ENCODE measurements around the gene TJP3.

Gene TJP3

DNA sequence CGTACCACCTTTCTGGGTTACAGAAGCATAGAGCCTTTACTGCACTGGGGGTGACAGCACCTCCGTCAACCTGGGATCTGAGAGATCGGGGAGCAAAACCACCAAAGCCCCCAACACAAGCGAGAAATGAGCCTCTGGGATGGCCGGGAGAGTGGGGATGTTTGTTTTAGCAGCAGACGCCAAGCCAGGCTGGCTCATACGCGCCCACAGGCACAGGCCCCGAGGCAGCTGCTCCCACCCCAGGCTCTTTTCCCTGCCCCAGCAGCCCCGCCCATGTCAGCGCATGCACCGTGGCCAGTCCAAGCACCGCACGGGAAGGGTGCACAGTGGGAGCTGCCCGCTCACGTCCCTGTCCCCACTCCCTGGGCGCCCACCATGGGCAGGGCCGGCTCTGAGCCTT, 16.5 kb upstream of the TJP3 start:
- DNase-seq (ENCODE audit: low read depth in 3 of 3): no peak

DNA sequence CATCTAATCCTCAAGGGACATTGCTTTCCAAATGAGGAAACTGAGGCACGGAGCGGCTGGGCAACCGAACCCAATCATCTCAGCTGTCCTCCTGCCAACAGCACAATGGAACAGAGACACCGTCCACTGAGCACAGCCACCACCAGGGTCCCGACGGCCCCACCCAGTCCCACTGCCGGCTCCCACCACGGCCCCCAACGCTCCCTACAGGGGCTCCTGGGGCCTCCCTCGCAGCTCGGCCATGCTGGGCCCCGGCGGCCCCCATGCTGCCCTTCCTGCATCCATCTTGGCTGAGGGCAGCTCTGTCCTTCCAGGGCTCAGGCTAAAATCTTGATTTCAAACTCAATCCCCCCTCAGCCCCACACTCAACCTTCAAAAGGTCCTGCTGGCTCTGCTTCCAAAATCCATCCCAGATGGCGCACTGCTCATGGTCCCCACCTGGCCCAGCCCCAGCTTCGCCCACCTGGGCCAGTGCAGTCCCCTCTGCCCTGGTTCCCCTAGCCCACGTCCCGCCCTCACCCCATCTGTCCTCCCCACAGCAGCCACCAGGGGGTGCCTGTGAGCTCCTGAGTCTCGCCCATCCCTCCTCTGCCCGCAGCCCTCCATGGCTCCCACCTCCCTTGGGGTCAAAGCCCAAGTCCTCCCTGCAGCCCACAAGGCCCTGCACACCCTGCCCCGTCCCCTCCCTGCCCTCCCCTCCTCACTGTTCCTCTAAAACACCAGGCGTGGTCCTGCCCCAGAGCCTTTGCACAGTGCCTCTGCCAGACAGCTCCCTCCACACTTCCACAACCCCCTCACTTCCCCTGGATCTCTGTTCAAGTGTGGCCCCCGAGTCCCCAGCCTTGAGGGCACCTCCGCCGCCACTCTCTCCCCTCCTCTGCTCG, 15.8 kb upstream of the TJP3 start:
- no peak for DNase-seq (ENCODE audit: low read depth in 3 of 3)

DNA sequence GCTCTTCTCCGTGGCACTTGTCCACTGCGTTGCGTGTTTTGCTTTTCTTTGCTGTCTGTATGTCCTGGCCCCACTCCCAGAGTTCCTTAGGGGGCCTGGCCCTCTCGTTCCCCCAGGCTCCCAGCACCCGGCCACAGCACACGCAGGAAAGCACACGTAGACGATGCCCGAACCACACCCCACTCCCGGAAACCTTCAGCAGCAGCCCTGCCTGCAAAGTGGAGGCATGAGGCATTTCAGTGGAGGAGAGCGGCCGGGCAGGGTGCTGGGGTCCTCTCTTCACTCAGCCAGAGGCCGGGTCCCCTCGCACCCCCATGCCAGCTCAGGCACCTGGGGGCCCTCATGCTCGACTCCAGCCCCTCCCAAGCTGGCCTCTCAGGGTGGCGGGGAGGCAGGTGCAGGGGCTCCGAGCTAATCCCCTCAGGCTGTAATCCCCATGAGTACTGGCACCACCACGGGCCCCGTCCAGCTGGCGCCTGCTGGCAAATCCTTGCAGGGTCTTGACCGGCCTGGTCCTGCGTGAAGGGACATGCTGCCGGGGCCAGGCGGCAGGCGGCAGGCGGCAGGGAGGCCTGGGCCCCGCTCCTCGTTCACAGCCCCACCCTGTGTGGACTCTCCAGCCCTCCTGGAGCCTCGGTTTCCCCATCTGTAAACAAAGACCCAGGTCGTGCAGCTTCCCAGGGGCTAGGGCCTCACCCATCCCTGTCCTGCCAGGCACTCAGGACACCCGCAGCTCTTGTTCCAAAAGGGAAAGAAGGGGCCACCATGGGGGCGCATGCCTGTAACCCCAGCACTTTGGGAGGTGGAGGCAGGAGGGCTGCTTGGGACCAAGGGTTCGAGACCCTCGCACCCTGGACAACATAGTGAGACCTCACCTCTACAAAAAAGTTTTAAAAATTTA, 14.9 kb upstream of the TJP3 start:
- DNase-seq (ENCODE audit: low read depth in 3 of 3): no peak

DNA sequence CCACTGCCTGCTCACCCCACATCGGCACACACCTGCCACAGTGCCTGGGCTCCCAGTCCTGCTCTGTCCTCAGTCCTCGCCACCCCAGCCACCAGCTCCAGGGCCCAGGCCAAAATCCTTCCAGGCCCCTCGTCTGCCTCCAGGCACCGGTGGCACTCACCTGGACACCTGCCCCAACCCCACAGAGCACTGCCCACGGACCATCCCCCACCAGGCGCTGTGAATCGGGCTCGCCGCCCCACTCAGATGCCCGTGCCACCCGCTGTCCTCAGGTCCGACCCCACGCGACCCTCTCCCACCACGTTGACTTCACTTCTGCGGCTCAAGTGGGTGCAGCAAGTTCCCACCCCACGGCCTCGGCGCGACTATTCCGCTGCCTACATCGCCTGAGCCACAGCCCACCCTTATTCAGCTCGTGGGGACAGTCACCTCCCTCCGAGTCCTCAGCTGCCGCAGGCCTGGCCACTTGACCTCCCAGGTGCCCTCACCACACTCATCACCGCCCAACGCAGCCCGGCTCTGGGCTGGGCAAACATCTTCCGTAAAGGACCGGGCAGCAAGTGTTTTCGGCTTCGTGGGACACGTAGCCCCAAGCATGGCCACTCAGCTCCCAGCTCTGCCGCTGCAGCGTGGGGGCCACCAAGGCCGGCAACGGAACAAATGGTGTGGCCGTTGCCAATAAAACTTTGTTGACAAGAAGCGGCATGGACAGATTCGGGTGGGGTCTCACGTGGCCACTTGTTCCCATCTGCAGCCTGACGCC, 13.6 kb upstream of the TJP3 start:
- no peak for DNase-seq (ENCODE audit: low read depth in 3 of 3)

DNA sequence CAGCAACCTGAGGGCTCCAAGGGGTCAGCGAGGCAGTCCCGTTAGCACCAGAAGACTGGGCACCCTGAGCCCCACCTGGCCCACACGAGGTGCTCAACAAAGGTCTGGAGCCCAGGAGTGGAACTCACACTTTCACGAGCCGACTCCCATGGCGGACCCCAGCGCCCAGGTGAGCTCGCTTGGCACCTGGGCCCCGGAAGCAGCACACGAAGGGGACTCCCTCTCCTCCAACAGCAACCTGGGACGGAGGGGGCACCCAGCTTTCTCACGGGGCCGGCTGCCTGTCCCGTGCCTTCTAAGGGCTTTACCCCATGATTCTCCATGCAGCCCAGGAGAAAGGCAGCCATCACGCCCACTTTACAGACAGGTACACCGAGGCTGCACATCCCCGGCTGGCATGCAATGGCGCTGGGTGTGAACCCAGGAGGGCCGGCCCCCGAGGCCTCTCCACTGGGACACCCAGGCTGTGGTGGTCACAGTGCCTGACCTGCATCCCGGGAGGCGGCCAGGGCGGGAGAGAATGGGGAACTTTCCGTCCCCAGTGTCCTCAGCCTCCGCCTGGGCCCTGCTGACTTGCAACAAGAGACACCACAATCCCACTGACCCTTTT, 13.0 kb upstream of the TJP3 start:
- DNase-seq (ENCODE audit: low read depth in 3 of 3): no peak

DNA sequence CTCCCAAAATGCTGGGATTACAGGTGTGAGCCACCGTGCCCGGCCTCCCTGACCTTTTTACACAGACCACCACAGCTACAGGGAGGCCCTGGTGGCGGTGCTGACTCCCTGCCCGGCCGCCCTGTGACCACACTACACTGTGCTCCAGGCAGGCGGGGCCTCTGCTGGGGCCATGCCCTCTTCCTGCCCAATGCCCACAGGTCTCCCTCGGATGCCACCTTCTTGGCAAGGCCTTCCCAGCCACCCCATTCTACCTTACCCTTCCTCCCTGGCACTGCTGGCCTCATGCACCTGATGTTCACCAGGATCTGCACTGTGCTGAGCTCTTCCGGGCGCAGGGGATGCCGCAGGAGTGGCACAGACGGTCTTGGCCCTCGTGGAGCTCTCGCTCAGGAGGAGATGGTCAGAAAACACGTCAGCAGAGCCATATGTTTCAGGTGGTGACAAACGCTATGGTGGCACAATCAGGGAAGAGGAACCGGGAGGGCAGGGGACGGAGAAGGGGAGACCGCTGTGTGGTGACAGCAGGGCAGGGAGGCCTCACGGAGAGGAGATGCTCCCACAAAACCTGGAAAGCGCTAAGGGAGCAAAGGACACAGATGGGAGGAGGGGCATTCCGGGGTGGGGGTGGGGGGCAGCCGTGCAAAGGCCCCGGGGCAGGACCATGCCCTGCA, 12.1 kb upstream of the TJP3 start:
- DNase-seq (ENCODE audit: low read depth in 3 of 3): no peak

DNA sequence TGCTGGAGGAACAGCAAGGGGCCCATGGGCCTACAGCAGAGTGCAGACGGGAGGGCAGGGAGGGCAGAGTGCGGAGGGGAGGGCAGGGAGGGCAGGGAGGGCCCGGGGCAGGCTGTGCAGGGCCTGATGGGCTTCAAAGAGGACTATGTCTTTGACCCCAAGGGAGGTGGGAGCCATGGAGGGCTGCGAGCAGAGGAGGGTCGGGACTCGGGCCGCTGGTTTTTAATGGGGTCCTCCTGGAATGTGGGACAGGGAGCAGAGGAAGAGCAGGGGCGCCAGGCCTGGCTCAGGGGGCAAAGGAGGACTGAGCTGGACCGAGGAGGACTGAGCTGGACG, 11.6 kb upstream of the TJP3 start:
- DNase-seq (ENCODE audit: low read depth in 3 of 3): no peak

DNA sequence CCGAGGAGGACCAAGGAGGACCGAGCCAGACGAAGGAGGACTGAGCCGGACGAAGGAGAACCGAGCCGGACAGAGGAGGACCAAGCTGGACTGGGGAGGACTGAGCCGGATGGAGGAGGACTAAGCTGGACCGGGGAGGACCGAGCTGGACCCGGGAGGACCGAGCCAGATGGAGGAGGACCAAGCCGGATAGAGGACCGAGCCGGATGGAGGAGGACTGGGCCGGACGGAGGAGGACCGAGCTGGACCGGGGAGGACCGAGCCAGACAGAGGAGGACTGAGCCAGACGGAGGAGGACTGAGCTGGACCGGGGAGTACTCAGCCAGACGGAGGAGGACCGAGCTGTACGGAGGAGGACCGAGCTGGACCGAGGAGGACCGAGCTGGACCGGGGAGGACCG, 11.1 kb upstream of the TJP3 start:
- no peak for DNase-seq (ENCODE audit: low read depth in 3 of 3)

DNA sequence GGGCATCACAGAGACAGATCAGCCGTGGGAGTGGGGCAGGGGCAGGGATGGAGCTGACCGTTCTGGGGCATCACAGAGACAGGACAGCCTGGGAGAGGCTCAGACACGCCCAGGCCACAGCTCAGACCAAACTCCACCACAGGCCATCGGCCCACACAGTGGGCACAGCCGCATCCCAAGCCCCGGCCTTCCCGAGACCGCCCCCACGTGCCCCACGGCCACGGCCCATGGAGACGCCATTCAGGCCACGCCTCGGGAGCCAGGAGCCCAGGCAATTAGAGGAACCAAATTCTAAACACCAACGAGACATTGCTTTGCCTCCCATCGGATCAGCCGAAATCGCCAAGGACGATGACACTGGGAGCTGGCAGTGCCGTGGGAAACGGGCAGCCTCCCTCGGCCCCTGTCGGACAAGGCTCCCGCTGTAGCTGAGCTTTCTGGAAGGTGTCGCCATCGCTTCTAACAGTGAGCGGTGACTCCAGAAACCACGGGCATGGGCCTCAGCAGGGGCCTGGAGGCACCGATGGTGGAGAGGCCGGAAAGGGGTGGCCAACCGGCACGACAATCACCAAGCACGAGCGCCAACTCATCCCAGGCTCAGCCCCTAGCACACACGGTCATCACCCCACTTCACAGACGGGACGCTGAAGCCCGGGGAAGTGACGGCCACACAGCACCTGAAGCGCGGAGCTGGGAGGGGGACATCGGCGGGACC, 10.4 kb upstream of the TJP3 start:
- no peak for DNase-seq (ENCODE audit: low read depth in 3 of 3)

DNA sequence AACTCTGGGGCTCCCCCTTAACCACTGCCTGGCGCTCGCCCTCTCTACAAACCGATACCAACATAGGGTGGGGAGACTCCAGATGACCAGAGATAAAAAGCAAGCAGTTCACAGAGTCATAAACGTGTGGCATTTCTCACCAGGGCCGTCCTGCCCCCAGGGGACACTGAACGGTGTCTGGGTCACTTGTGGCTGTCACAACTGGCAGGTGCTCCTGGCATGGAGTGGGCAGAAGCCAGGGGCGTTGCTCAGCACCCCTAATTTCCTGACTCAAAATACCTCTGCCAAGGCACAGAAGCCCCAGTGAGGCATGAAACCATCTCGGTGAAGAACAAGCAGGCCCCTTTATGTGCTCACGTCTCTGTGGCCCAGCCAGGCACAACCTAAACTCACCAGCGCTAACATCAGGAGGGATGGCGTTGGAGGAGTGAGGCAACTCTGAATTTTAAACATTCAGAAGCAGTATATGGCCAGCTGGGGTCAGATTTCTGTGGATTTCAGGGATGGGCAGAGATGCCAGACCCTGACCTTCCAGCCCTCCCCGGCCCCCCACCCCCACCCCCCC, 9.7 kb upstream of the TJP3 start:
- DNase-seq (ENCODE audit: low read depth in 3 of 3): no peak

DNA sequence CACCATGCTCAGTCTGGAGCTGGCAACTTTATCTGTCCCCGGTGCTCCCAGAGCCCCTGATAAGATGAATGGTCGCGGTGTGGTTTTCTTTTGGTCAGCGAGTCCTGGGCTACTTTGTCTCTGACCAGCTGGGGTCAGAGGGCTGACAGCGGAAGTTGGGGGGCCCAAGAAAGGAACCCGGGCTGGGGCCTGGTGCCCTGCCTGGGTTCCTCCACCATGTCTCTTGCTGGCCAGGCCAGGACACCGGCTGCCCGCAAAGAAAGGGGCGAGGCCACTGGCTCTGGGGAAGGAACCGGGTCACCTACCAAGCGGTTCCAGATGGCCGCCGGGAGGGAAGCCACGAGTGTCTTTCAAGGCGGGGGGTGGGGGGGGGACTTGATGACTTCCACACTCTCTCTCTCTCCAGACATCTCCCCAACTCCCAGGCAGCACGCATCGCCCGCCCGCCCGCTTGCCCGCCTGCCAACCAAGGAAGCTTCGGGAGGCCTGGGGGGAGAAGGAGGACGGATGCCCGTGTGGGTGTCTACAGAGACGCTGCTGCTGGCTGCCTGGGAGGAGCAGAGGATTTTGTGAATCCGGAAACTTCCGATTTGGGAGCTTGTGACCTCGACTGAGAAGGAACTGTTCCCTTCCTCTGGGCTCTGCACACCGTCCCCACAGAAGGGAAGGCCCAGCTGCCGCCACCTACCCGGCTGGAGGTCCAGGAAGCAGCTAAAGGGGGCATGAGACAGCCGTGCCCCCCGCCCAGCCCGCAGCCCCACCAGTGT, 9.0 kb upstream of the TJP3 start:
- DNase-seq (ENCODE audit: low read depth in 3 of 3): no peak

DNA sequence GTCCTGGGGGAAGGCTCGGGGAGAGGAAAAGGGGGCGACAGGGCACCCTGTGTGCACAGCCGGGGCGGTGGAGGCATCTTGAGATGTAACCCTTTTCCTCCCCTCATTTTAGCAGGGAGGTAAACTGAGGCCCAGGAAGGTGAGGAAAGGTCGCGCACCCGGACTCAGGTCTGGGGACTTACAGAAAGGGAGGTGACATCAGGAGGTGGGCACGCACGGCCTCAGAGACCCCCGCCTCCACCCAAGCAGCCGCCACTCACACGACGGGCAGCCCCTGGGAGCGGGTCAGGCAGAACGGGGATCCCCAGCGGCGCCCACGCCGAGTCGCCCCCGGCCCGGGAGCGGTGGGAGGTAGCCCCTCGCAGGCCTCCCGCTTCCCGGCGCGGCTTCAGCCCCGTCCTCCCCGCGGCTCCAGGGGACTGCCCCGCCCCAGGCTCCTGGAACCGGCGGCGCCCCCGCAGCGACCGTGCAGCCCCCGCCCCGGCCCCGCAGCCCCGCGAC, 8.4 kb upstream of the TJP3 start:
- DNase-seq (ENCODE audit: low read depth in 3 of 3): no peak

DNA sequence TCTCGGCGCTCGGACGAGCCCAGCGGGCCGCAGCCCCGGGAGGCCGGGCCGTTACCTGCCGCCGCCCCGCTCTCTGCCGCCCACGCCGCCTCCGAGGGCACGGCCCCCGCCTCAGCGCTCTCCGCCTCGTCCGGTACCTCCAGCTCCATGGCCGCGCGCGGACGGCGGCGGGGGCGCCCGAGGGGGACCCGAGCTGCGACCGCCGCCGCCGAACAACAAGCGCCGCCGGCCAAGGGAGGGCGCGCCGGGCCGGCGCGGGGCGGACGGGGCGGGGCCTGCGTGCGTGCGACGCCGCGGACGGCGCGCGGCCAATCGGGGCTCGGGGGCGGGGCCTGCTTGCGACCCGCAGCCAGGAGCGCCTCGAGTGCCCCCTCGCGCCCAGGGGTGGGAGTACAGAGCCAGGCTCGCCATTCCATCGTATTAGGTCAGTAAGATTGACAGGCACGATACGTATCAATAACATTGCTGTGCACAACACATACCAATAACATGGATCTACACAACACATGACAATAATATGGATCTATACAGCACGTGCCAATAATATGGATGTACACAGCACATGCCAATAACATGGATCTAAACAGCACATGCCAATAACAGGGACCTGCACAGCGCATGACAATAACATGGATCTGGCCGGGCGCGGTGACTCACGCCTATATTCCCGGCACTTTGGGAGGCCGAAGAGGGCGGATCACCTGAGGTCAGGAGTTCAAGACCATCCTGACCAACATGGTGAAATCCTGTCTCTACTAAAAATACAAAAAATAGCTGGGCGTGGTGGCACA, 7.7 kb upstream of the TJP3 start, which contains the start of gene PIP5K1C:
Gene PIP5K1C (minus strand): TSS at position 227 of the 791 bp plus-strand sequence. CDS start 78 bp downstream, at position 149.
- peak; percentile 83 to 95 (median 92) for DNase-seq (ENCODE audit: low read depth in 3 of 3)

DNA sequence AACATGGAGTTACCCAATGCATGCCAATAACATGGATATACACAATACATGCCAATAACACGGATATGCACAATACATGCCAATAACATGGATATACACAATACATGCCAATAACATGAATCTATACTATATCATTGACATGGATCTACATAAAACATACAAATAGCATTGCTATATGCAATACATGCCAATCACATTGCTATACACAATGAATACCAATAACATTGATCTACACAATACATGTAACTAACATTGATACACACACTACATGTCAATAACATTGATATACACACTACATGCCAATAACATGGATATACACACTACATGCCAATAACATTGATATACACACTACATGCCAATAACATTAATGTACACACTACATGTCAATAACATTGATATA, 7.0 kb upstream of the TJP3 start:
- DNase-seq (ENCODE audit: low read depth in 3 of 3): no peak

DNA sequence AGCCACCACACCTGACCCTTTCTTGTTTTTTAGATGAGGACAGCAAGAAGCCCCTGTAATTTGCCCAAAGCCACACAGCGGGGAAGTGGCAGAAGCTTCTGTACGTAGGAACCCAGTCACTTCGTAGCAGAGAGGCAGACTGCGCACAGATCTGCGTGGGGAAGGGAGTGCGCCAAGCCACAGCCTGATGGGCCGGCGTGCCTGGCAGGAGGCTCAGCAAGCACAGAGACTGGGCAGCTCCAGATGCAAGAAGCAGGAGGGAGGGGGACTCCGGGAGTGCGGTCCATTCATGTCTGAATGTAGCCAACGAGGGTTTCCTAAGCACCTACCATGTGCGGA, 347 bp upstream of the TJP3 start:
- DNase-seq (ENCODE audit: low read depth in 3 of 3): no peak

DNA sequence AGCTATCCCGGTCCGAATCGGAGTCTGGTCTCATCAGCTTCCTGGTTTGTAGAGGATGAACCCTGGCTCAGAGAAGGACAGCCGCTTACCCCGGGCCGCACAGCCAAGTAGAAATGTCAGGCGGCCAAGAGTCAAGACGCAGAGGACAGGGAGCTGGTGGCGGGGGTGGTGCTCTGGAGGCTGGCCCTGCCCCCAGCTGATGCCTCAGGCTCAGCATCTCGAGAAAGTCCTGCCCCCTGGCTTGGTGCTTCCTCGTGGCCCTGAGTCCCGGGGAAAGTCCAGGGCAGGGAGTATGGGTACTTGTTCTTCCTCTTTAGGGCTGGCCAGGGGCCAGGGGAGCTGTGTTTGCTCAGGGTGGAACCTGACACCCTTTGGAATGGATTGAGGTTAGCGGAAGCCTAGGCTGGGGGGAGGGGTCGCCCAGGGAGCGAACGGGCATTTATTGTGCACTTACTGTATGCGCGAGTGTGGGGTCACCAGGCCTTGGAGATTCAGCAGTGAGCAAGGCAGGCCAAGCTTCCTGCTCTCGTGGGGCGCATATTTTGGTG, 2.2 kb downstream of the TJP3 start:
- DNase-seq (ENCODE audit: low read depth in 3 of 3): no peak

DNA sequence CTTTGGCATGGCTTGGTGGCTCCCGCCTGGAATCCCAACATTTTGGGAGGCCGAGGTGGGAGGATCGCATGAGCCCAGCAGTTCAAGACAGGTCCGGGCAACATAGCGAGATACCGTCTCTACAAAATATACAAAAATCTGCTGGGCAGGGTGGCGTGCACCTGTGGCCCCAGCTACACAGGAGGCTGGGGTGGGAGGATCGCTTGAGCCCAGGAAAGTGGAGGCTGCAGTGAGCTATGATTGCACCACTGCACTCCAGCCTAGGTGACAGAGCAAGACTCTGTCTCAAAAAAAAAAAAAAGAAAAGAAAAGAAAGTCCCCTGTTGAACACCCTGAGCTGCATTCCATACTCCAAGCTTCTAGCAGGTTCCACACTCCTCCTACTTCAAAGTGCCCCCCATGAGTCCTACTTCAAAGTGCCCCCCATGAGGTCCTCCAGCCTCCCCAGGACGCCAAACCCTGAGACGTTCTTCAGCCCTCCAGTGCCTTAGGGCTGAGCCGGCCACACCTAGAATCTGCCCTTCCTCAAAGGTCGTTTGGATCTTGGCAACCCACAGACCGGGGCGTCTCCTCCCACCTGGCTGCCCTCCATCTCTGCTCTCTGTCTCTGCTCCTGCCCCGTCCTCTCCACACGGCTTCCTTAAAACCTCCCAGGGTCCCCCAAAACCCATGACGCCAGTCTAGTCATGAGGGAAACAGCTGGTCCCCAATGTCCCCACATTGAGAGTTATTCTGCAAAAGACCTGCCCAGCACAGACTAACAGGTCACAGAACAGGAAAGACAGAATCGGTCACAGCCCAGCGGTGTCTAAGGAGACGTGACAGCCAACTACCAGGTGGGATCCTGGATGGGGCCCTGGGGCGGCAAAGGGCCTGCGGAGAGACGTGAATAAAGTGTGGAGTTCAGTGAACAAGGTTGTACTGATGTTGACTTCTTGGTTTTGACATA, 4.8 kb downstream of the TJP3 start:
- DNase-seq (ENCODE audit: low read depth in 3 of 3): no peak
